Endodermal cell (in vitro differentiated cells): Measurements from ENCODE around the gene ZNF442. TPM values are rescaled to one million over a fixed set of nuclear protein-coding genes. Genes with fewer than 3 reads are reported as not detected.

Experiments used
- DNase-seq: peaks from one replicate; pipeline ENCODE4 v3.0.0-alpha.2; 2017
- H3K27ac ChIP-seq: 2 replicates; pipeline ENCODE4 v1.5.1; 2013; ENCODE audit warnings: mild to moderate bottlenecking, low read depth, low read length, moderate library complexity
- H3K27me3 ChIP-seq: 2 replicates; pipeline ENCODE4 v1.6.1; 2013; ENCODE audit warnings: mild to moderate bottlenecking, low read length, moderate library complexity; ENCODE audit not compliant: insufficient read depth, control insufficient read depth, poor library complexity, severe bottlenecking
- H3K36me3 ChIP-seq: 2 replicates; pipeline ENCODE4 v1.7.0; 2013; ENCODE audit warnings: mild to moderate bottlenecking, low read length, moderate library complexity; ENCODE audit not compliant: control insufficient read depth, insufficient read depth
- H3K4me1 ChIP-seq: one replicate; pipeline ENCODE4 v1.7.0; 2013; ENCODE audit warnings: low read length; ENCODE audit not compliant: control insufficient read depth, insufficient read depth
- H3K4me3 ChIP-seq: 2 replicates; pipeline ENCODE4 v1.5.1; 2013; ENCODE audit warnings: mild to moderate bottlenecking, low read length, moderate library complexity
- H3K9ac ChIP-seq: 2 replicates; pipeline ENCODE4 v1.6.1; 2013; ENCODE audit warnings: mild to moderate bottlenecking, low read length, moderate library complexity; ENCODE audit not compliant: poor library complexity, severe bottlenecking; ENCODE audit errors: extremely low read depth
- H3K9me3 ChIP-seq: 2 replicates; pipeline ENCODE4 v1.6.1; 2013; ENCODE audit warnings: mild to moderate bottlenecking, low read length, moderate library complexity; ENCODE audit not compliant: control insufficient read depth
- H3K27ac Mint-ChIP-seq: 2 replicates; pipeline ENCODE4 v1.8.0; 2020; ENCODE audit warnings: mixed read lengths
- H3K27me3 Mint-ChIP-seq: 2 replicates; pipeline ENCODE4 v1.8.0; 2021; ENCODE audit warnings: mild to moderate bottlenecking, mixed read lengths; ENCODE audit not compliant: insufficient read depth
- H3K36me3 Mint-ChIP-seq: 2 replicates; pipeline ENCODE4 v1.8.0; 2020; ENCODE audit warnings: low read depth, mixed read lengths
- H3K4me1 Mint-ChIP-seq: 2 replicates; pipeline ENCODE4 v1.8.0; 2020; ENCODE audit warnings: mixed read lengths
- H3K4me3 Mint-ChIP-seq: 2 replicates; pipeline ENCODE4 v1.8.0; 2020; ENCODE audit warnings: mild to moderate bottlenecking, moderate library complexity, mixed read lengths
- H3K9me3 Mint-ChIP-seq: 2 replicates; pipeline ENCODE4 v1.8.0; 2020; ENCODE audit warnings: mild to moderate bottlenecking, mixed read lengths
- WGBS, 2 experiments: methylation state at CpG; one replicate each; pipeline versions ENCODE4 v1.1.5 to v1.1.7; 2013; ENCODE audit warnings: missing lambda C conversion rate in 2 of 2, mixed read lengths in 1 of 2; ENCODE audit not compliant: insufficient coverage in 1 of 2, insufficient read length in 1 of 2; 5-methylcytosine and 5-hydroxymethylcytosine counted together
- total RNA-seq, 2 donors: library from RNA; stranded (reverse); fragmentation: NEBNext Ultra II Directional in 1 of 2; extraction: Animal tissue kit (Norgen Biotek cat#: 25700) in 1 of 2; gene quantifications; 2 replicates in 1 of 2; 3 replicates in 1 of 2; pipeline ENCODE4 v1.2.1, GENCODE V29; 2021
- TF ChIP-seq, protein P1 (sequence below): fragments of 200-600 bp; sonication (generic); conservative IDR thresholded peaks from 2 replicates; pipeline ENCODE4 v1.5.0; 2021; ENCODE audit warnings: antibody characterized with exemption, mild to moderate bottlenecking

The ZNF442 gene
- total RNA-seq, 2 donors from 2014 or later = 2.7 to 3.5 TPM

DNA sequence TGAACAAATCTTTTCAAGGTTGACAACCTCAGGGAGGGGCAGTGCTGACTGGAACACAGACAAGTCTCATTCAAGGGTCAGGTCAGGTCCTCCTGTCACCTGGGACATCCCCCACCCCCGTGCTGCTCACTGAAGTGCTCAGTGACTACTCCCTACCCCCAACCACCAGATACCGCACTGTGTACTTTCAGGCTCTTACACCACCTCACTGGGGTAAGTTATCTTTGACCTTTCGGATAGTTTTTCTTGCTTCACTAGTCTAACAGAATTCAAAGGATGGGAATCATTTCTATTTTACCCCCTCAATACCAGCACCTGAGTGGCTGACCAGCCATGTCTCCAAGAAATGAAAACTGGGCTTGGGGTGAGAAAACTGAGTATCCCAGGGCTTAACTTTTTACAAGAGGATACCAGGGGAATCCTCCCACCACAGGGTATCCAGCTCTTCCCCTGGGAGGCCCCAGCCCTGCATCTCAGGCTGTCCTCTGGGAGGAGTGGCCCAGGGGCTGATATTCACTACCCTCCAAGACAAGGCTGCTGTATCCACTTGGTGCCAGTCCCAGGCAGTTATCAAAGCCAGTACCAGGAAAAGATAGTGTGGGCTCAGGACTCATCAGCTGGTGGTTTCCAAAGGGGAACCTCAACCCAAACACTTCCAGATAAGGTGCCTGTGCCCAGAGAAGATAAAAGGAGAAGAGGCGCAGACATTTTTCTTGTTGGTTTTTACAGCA, 34.1 kb downstream of the ZNF442 start:
- Mint-ChIP-seq H3K36me3 (no peaks in the 10 kb centered on the region), H3K27me3 (peaks cover 8% of the 10 kb centered on the region), H3K9me3 (peaks cover 5% of the 10 kb centered on the region), H3K4me1 (peaks cover 9% of the 10 kb centered on the region), H3K27ac (no peak overlapping the region), H3K4me3 (no peak overlapping the region)
- DNase-seq = no peak
- Histone ChIP-seq H3K4me3 (no peak overlapping the region), H3K9me3 (no peaks in the 10 kb centered on the region), H3K36me3 (no peaks in the 10 kb centered on the region), H3K4me1 (peaks cover 4% of the 10 kb centered on the region), H3K27ac (no peak overlapping the region), H3K27me3 (peaks cover 7% of the 10 kb centered on the region), H3K9ac (no peak overlapping the region)
- WGBS, 2 experiments = 84% methylated on average over 4 of the region's 4 CpGs; no CpG with 5 or more reads in 1 of the 2 experiments
- TF ChIP-seq, protein P1, sequence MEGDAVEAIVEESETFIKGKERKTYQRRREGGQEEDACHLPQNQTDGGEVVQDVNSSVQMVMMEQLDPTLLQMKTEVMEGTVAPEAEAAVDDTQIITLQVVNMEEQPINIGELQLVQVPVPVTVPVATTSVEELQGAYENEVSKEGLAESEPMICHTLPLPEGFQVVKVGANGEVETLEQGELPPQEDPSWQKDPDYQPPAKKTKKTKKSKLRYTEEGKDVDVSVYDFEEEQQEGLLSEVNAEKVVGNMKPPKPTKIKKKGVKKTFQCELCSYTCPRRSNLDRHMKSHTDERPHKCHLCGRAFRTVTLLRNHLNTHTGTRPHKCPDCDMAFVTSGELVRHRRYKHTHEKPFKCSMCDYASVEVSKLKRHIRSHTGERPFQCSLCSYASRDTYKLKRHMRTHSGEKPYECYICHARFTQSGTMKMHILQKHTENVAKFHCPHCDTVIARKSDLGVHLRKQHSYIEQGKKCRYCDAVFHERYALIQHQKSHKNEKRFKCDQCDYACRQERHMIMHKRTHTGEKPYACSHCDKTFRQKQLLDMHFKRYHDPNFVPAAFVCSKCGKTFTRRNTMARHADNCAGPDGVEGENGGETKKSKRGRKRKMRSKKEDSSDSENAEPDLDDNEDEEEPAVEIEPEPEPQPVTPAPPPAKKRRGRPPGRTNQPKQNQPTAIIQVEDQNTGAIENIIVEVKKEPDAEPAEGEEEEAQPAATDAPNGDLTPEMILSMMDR = no peak

GRCh38 chr19:12330340-12330739, 35.1 kb downstream of the ZNF442 start:
- DNase-seq = no peak
- Histone ChIP-seq H3K27ac (no peak overlapping the region), H3K4me3 (no peak overlapping the region), H3K27me3 (peaks cover 7% of the 10 kb centered on the region), H3K9ac (no peak overlapping the region), H3K36me3 (no peaks in the 10 kb centered on the region), H3K4me1 (peaks cover 4% of the 10 kb centered on the region), H3K9me3 (no peaks in the 10 kb centered on the region)
- TF ChIP-seq, protein P1 = no peak
- H3K36me3 Mint-ChIP-seq = no peaks in the 10 kb centered on the region
- no peak overlapping the region for H3K4me3 Mint-ChIP-seq
- no peak overlapping the region for H3K27ac Mint-ChIP-seq
- 80 to 82% methylated on average over 3 to 4 of the region's 4 CpGs for WGBS, 2 experiments
- peaks cover 9% of the 10 kb centered on the region for H3K4me1 Mint-ChIP-seq
- H3K9me3 Mint-ChIP-seq = peaks cover 15% of the 10 kb centered on the region
- H3K27me3 Mint-ChIP-seq = peaks cover 8% of the 10 kb centered on the region

DNA sequence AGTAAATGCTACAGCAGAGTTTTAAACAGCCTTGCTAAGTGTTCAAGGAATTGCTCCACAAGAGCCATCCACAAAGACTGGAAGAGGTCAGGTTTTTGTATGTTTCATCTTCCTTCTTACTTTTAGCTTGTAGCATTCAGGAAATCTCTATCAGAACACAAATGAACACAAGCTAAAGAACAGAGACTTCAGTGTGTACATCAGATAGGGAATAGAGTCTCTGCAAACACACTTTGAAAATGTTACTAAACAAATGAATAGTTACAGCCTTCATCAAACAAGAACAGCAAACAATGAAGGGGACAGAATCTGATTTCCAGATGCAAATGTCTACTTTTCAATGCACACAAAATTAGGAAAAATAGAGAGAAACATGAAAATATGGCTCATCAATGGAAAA, 39.8 kb downstream of the ZNF442 start:
- no peak for DNase-seq
- Mint-ChIP-seq H3K27ac (no peak overlapping the region), H3K27me3 (no peaks in the 10 kb centered on the region), H3K4me3 (no peak overlapping the region), H3K9me3 (peaks cover 49% of the 10 kb centered on the region), H3K36me3 (peaks cover 23% of the 10 kb centered on the region), H3K4me1 (no peaks in the 10 kb centered on the region)
- no peaks in the 10 kb centered on the region for H3K36me3 ChIP-seq
- no peaks in the 10 kb centered on the region for H3K4me1 ChIP-seq
- no peak overlapping the region for H3K4me3 ChIP-seq
- no peak overlapping the region for H3K9ac ChIP-seq
- no peaks in the 10 kb centered on the region for H3K27me3 ChIP-seq
- TF ChIP-seq, protein P1 = no peak
- H3K9me3 ChIP-seq = peaks cover 22% of the 10 kb centered on the region
- no peak overlapping the region for H3K27ac ChIP-seq
